Fibroblast of mammary gland (primary cell): Measurements from ENCODE around the gene C10orf90.

Experiments
- DNase-seq: peaks from one replicate; pipeline ENCODE4 v3.0.0-alpha.2; 2010; ENCODE audit warnings: low read depth
- H3K4me3 ChIP-seq: 2 replicates; pipeline ENCODE4 v1.5.1; 2011; ENCODE audit warnings: low read depth, mild to moderate bottlenecking, low read length, moderate library complexity; ENCODE audit not compliant: control insufficient read depth
- CTCF ChIP-seq: conservative IDR thresholded peaks from 2 replicates; pipeline ENCODE4 v1.5.1; 2011; ENCODE audit warnings: low read depth, low read length, inconsistent platforms; ENCODE audit not compliant: control insufficient read depth, insufficient read depth

C10orf90 gene

GRCh38 chr10:126392469-126392868 is 278.0 kb downstream of the C10orf90 start:
- no peak for DNase-seq
- no peak overlapping the region for H3K4me3 ChIP-seq
- TF ChIP-seq CTCF: no peak

GRCh38 chr10:126392068-126392467 is 278.4 kb downstream of the C10orf90 start:
- no peak for TF ChIP-seq CTCF
- no peak overlapping the region for H3K4me3 ChIP-seq
- DNase-seq: no peak

GRCh38 chr10:126391192-126391885 is 279.2 kb downstream of the C10orf90 start:
- TF ChIP-seq CTCF: no peak
- peak; percentile 83 for DNase-seq
- no peak overlapping the region for H3K4me3 ChIP-seq

- no peak for DNase-seq
- H3K4me3 ChIP-seq: no peak overlapping the region
- TF ChIP-seq CTCF: no peak
These were observed 280.2 kb downstream of the C10orf90 start for GRCh38 chr10:126390324-126390723.

GRCh38 chr10:126387931-126388911 is 282.3 kb downstream of the C10orf90 start, which contains the start of gene ADAM12:
Gene ADAM12, minus strand, starts transcription at chr10:126388477. Its CDS starts 332 bp downstream, at chr10:126388145.
- no peak for TF ChIP-seq CTCF
- H3K4me3 ChIP-seq: peak within 1 kb of the TSS; percentile 67
- DNase-seq: peak; percentile 80

- DNase-seq: peak; percentile 74
- peak overlapping the region; percentile 67 for H3K4me3 ChIP-seq
- peak; percentile 69 for TF ChIP-seq CTCF
These were observed 283.2 kb downstream of the C10orf90 start for GRCh38 chr10:126387041-126387921.
